ENCODE results near the gene P4HB.

P4HB gene

DNA sequence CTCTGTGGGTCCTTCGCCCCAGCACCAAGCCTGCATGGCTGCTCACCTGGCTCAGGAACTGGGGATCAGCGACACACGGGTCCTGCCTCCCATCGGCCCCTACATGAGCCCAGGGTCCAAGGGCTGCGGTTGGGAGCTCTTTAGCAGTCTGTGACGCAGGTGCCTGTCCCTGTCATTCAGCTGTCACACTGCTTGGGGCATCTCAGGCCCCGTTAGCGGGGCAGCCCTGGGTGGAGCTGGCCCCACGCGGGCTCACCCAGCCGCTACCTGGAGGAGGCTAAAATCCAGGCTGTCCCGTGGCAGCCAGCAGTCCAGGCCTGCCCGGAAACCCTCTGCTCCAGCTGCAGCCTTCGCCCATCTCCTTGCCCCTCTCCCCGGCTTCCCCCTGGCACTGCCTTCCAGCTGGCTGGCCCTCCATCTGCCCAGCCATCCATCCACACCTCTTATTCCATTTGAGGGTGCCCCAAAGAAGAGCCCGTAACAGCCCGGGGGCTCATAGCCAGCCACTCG lies 53.1 kb downstream of the P4HB start:
- no peak for DNase-seq

DNA sequence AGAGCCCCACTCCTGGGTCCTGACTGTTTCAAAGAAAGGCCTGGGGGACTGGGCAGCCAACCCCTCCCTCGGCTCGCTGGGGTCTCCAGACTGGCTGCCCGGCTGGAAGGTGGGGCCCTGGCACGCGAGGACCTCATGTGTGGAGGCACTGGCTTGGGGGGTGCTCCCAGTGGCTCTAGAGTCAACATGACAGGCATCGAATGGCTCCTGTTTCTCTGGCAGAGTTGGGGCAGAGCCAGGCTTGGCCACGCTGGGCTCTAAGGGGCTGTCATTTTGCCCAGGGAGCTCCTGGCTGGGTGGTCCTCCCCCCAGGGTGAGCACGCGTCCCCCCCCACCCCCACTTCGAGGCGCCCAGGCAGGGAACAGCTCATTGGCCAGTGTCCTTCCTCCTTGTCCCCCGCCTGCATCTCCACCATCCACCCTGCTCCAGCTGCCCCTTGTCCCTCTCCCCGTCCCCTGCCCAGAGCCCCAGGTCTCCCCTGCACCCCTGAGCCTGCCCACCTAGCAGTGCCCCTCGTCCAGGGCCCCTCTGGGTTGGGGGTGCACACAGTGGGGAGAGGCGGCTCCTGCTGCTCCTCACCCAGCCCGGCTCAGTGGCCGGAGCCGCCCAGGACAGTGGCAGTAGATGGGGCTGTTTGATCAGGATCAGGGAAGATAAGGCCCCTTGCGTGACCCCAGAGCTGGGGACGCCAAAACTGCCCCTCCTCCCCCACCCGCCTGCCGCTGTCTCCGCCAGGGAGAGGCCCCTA lies 53.7 kb downstream of the P4HB start:
- DNase-seq: no peak

GRCh38 chr17:81805707-81806460 lies 54.5 kb downstream of the P4HB start:
- DNase-seq: no peak

DNA sequence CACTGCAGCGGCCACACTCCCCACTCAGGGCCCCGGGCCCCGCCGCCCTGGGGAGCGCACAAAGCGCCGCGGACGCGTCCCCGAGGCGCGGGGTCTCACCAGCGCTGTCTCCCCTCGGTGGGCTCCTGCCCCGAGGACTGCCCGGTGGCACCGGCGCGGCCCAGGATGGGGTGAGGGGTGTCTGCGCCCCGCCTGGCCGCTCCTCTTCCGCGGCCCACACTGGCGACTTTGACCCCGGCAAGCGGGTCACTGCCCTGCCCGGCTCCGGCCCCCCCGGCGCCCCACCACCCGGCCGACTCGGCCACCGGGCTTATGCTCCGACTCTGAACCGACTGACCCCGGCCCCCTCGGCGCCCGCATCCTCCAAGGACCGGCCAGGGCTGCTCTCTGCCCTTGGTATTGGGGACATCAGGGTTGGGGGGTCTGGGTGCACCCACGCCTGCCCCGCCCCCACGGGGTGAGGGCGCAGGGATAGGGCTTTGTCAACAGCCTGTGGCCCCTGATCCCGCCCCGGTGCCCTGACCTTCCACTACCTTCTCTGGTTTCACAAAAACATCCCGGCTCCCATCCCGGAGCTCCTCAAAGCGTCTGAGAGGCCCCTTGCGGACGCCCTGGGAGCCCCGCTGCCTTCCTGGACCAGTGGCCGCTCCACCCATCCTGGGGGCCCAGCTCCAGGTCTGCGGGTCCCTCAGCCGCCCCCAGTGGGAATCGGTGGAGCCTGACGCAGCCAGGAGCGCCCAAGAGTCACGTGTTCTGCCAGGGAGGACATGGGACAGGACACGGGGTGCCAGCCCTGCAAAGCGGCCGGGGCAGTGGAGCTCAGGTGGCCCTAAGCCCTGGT lies 55.6 kb downstream of the P4HB start:
- no peak for DNase-seq

DNA sequence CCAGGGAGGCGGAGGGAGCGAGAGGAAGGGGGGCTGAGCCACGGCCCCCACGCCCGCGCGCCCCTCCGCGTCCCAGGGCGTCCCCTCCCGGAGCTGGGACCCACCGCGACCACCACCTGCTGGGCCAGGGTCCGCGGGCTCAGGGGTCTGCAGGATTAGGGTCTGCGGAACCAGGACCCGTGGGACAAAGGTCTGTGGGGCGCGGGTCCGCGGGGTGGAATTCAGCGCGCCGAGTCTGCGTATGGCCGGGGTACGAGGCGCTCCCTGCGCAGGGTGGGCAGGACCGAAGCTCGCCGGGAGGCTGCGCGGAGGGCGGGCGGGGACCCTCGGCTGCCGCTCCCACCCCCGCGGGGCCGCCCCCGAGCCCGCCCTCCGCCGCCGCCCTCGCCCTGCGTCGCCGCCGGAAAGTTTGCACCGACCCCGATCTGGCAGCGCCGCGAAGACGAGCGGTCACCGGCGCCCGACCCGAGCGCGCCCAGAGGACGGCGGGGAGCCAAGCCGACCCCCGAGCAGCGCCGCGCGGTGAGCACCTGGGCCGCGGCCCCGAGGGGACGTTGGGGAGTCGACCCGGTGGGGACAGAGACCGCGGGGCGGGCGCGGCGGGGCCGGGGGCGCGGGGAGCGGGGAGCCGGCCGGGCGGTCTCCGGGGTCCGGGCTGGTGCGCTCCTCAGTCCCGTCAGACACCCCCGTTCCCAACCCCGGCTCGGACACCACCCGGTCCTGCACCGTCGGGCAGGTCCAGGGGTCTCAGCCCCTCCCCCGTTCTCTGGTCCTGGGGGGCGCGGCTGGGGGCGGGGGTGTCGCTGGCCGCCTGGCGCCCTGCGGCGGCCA lies 56.4 kb downstream of the P4HB start, which contains the start of gene GCGR:
GCGR (plus strand) TSS at position 423 of the 831 bp plus-strand sequence. CDS start 4,869 bp downstream, outside the sequence.
- DNase-seq: no peak

DNA sequence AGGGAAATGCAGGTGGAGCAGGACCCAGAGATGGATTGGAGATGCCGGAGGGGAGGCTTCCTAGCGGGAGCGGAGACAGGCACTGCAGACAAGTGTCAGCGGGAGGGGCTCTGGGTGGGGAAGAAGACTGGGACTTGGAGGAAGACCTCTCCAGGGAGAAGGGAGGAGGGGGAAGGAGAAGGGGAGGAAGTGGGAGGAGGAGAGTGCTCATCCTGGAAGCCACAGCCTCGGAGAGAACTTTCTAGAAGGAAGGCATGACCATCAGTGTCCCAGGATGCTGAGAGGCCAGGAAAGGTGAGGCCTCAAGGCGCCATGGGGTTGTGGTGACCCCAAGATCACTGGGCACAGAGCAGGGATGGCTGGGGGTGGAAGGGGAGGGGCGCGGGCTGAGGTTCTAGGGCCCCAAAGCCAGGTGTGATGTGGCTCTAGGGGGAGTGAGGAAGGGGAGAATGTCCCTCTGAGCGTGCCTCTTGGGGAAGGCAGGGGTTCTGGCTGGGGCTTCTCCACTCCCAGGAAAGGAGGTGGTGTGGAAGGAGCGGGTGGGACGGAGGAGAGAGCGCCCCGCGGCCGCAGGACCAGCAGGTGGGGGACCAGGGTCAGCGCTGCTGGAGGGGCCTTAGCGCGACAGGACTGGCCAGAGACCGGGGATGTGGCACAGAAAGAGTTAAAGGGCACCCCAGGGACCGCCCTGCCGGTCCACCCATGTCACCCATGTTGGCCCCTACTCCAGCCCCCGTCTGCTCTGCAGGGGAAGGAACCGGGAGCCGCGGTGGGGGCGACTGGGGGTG lies 57.3 kb downstream of the P4HB start:
- DNase-seq: no peak

DNA sequence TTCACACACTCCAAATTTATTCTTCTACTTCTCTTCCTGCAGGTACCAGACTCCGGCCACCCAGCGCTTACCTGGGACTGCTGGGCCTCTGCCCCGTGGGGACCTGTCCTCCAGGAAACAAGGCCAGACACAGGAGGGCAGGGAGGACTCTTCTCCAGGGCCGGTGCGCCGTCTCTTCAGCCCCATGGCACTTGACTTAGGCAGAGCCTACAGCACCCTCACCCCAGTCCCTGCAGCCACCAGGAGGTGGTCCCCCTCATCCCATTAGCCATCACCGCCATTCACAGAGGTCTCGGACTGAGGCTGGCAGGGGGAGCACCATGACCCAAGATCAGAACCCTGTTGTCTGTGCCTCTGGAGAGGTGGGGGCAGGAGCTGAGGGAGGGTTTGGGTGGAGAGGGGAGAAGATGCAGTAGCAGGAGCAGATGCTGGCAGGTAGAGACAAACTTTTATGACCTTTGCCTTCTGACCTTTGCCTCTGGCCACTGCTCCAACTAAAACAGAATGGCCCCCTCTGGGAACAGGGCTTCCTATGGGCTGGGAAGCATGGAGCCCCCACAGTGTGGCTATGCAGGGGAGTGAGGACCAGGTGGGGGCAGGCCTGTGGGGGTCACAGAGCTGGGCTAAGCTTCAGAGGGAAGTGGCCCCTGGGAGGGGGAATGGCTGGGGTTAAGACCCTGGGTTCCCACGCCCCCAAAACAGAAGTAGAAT lies 58.1 kb downstream of the P4HB start:
- no peak for DNase-seq

GRCh38 chr17:81801327-81801726 lies 59.0 kb downstream of the P4HB start:
- DNase-seq: no peak

- DNase-seq: no peak
Observed at GRCh38 chr17:81794509-81794908, 65.8 kb downstream of the P4HB start.

DNA sequence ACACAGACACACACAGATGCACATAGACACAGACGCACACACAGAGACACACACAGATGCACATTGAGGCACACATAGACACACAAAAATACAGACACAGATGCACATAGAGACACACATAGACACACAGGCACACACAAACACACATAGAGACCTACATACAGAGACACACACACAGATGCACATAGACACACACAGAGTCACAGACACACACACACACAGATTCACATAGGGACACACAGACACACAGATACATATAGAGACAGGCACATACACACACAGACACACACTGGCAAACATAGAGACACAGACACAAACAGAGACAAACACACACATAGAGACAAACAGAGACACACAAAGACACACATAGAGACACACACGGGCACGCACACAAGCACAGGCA lies 66.3 kb downstream of the P4HB start:
- no peak for DNase-seq

Measured in NCI-H2171 treated with DMSO at 0.1 percent for 48 hours (cell line).